Measurements from ENCODE around the gene SYT7.
A peak's percentile ranks its signal among the peaks of the same experiment; 100 is the strongest.

SYT7 gene

GRCh38 chr11:61534933-61535839 lies 45.7 kb downstream of the SYT7 start:
- DNase-seq = no peak

GRCh38 chr11:61534025-61534932 lies 46.6 kb downstream of the SYT7 start:
- DNase-seq = no peak

GRCh38 chr11:61533401-61533800 lies 47.5 kb downstream of the SYT7 start:
- DNase-seq = no peak

GRCh38 chr11:61533039-61533375 lies 47.9 kb downstream of the SYT7 start:
- no peak for DNase-seq

GRCh38 chr11:61532134-61533038 lies 48.5 kb downstream of the SYT7 start:
- peak; percentile 20 for DNase-seq

- DNase-seq = no peak
These were observed 49.8 kb downstream of the SYT7 start for GRCh38 chr11:61531044-61531443.

- no peak for DNase-seq
These were observed 51.2 kb downstream of the SYT7 start for GRCh38 chr11:61529537-61530225.

- DNase-seq = no peak
These were observed 52.8 kb downstream of the SYT7 start for GRCh38 chr11:61528114-61528513.

GRCh38 chr11:61526956-61527731 lies 53.7 kb downstream of the SYT7 start:
- DNase-seq = no peak

GRCh38 chr11:61526229-61526628 lies 54.6 kb downstream of the SYT7 start:
- DNase-seq = no peak

- DNase-seq = no peak
These were observed 55.8 kb downstream of the SYT7 start for GRCh38 chr11:61524963-61525587.

- DNase-seq = no peak
These were observed 56.4 kb downstream of the SYT7 start for GRCh38 chr11:61524446-61524845.

- no peak for DNase-seq
These were observed 58.0 kb downstream of the SYT7 start for GRCh38 chr11:61522881-61523280.

GRCh38 chr11:61518032-61518795 lies 62.7 kb downstream of the SYT7 start:
- DNase-seq = no peak

GRCh38 chr11:61516675-61517572 lies 64.0 kb downstream of the SYT7 start:
- DNase-seq = no peak

GRCh38 chr11:61516191-61516590 lies 64.7 kb downstream of the SYT7 start:
- DNase-seq = no peak

- no peak for DNase-seq
These were observed 65.2 kb downstream of the SYT7 start for GRCh38 chr11:61515686-61516085.

GRCh38 chr11:61514050-61514917 lies 66.6 kb downstream of the SYT7 start:
- DNase-seq = no peak
